ENCODE measurements around the gene LEPROT. TPM values are rescaled to one million over a fixed set of nuclear protein-coding genes. Genes with fewer than 3 reads are reported as not detected.
"Not testable (repeated sequence)": the region's sequence is repeated elsewhere in the genome, so short reads cannot be mapped to it uniquely, and the experiment has no call there.

Gene LEPROT, protein sequence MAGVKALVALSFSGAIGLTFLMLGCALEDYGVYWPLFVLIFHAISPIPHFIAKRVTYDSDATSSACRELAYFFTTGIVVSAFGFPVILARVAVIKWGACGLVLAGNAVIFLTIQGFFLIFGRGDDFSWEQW
- total RNA-seq (10 to 100 TPM; 52.8 to 59.1 (median 57.1) TPM), polyA plus RNA-seq (33.0 TPM)
- long read RNA-seq, donor 1, full-length matches to known transcripts: 96 of 109 reads
- long read RNA-seq, donor 1, partial matches to known transcripts: 10 of 109 reads
- long read RNA-seq, donor 1, other reads (novel, unspliced or antisense): 3 of 109 reads
- long read RNA-seq, donor 2, full-length matches to known transcripts: 45 of 52 reads
- long read RNA-seq, donor 2, partial matches to known transcripts: 6 of 52 reads
- long read RNA-seq, donor 2, other reads (novel, unspliced or antisense): 1 of 52 reads
- long read RNA-seq, donor 3, full-length matches to known transcripts: 189 of 221 reads
- long read RNA-seq, donor 3, partial matches to known transcripts: 31 of 221 reads
- long read RNA-seq, donor 3, other reads (novel, unspliced or antisense): 1 of 221 reads
- long read RNA-seq, donor 4, full-length matches to known transcripts: 60 of 66 reads
- long read RNA-seq, donor 4, partial matches to known transcripts: 3 of 66 reads
- long read RNA-seq, donor 4, other reads (novel, unspliced or antisense): 3 of 66 reads

- no peak for DNase-seq
- WGBS: under 1% methylated on average over 60 of the region's 60 CpGs
- intact Hi-C loops (cut with DNase I): loop anchor here in 2 of 4 donors (10.0 kb wide), 2 partner anchors 166 to 274 kb away; no protein-coding TSS in a partner anchor
- peaks cover 10% of the 10 kb centered on the region for H3K4me1 ChIP-seq (ENCODE audit: control insufficient read depth, insufficient read depth, low read length)
- H3K4me3 ChIP-seq (ENCODE audit: low read length): peak within 1 kb of the TSS; percentile 81
- H3K27ac ChIP-seq (ENCODE audit: low read length): peak within 1 kb of the TSS; percentile 96
- ATAC-seq: no peak
- H3K9me3 ChIP-seq (ENCODE audit: control insufficient read depth, low read length): no peaks in the 10 kb centered on the region
- H3K27me3 ChIP-seq (ENCODE audit: control insufficient read depth, insufficient read depth): no peaks in the 10 kb centered on the region
Observed at GRCh38 chr1:65420590-65421350, at the start of gene LEPROT, which contains the start of gene LEPR. LEPROT (plus strand) TSS chr1:65420668; CDS start chr1:65420725, 57 bp downstream. LEPR (plus strand) TSS chr1:65420668; CDS start chr1:65565566, 144,898 bp downstream.

DNA sequence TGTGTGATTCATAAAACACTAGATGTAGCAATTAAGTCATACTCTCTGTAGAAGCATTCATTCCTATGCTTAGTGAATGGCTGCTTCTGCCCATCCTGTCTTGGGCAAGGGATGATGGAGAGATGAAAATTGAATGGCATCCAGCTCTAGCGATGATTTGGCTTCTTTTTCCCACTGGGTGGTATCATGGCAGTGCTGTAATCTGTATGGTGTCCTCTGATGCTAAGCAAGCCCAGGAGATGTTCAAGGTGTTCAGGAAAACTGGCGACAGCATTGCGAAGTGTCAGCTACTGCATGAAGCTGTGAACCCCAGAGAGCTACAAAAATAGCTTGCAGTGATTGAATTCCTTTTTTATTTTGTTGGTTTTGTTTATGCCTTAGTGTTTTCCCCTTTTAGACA lies 48.9 kb upstream of the LEPROT start:
- H3K4me3 ChIP-seq (ENCODE audit: low read length): no peak overlapping the region
- H3K27me3 ChIP-seq (ENCODE audit: control insufficient read depth, insufficient read depth): no peaks in the 10 kb centered on the region
- H3K27ac ChIP-seq (ENCODE audit: low read length): no peak overlapping the region
- H3K9me3 ChIP-seq (ENCODE audit: control insufficient read depth, low read length): no peaks in the 10 kb centered on the region
- DNase-seq (no peak), ATAC-seq (peak in 1 of 2 donors; percentile 64)
- no peaks in the 10 kb centered on the region for H3K4me1 ChIP-seq (ENCODE audit: control insufficient read depth, insufficient read depth, low read length)
- 56% methylated on average over 3 of the region's 3 CpGs for WGBS
- intact Hi-C loops (cut with DNase I): no loop called here

DNA sequence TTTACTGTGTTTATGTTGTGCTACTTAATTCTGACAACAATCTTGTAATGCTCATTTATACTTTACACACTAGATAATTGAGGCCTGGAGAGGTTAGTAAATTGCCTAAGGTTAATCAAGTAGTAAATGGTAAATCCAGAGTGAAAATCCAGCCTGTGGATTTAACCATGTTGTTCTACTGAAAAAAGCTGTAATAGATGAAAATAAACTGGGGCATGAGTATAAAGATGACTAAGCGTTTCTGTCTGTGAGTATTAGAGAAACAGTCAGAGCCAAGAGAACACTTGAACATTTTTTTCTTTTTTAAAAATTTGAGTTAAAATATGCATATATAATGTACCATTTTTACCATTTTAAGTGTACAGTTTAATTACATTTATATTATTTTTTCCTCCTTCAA lies 47.9 kb upstream of the LEPROT start:
- WGBS: 62% methylated on average over 1 of the region's 1 CpG
- ATAC-seq: no peak

DNA sequence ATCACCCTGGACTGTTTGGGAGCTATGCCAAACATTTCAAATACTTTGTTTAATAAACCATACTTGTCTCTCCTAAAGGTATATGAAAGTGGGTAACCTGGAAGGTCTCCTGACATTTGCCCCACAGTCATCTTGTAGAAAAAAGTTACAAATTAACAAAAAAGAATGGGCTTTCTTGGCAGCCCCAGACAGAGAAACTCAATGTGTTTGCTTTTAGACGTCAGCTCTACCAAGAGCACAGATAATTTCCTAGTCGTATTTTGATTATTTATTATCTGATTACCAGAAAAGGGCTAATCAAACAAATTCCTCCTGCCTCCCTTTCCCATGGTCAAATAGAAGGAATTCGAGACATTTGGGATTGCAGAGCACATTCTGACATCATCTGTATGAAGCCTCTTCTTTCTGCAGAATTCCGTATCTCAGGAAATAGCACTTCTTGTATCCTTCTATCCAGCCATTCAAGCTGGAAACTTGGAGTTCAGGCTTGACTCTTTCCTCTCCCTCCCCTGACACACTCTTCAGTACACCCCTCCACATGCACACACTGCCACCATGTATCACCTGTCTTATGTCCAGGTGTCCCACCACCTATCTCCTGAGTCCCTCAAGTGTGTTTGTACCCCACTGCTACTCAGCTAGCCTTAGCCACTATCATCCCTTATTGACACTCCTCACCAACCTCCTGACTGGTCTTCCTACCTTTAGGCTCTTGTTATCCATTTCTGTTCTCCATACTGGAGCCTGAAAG lies 42.8 kb upstream of the LEPROT start:
- 56% methylated on average over 4 of the region's 4 CpGs for WGBS

More for the DNA sequence above, 47.9 kb upstream of the LEPROT start:
- DNase-seq: no peak
- H3K9me3 ChIP-seq (ENCODE audit: control insufficient read depth, low read length): no peaks in the 10 kb centered on the region
- no peaks in the 10 kb centered on the region for H3K27me3 ChIP-seq (ENCODE audit: control insufficient read depth, insufficient read depth)
- no peak overlapping the region for H3K4me3 ChIP-seq (ENCODE audit: low read length)
- no peaks in the 10 kb centered on the region for H3K4me1 ChIP-seq (ENCODE audit: control insufficient read depth, insufficient read depth, low read length)
- no peak overlapping the region for H3K27ac ChIP-seq (ENCODE audit: low read length)
- intact Hi-C loops (cut with DNase I): no loop called here

DNA sequence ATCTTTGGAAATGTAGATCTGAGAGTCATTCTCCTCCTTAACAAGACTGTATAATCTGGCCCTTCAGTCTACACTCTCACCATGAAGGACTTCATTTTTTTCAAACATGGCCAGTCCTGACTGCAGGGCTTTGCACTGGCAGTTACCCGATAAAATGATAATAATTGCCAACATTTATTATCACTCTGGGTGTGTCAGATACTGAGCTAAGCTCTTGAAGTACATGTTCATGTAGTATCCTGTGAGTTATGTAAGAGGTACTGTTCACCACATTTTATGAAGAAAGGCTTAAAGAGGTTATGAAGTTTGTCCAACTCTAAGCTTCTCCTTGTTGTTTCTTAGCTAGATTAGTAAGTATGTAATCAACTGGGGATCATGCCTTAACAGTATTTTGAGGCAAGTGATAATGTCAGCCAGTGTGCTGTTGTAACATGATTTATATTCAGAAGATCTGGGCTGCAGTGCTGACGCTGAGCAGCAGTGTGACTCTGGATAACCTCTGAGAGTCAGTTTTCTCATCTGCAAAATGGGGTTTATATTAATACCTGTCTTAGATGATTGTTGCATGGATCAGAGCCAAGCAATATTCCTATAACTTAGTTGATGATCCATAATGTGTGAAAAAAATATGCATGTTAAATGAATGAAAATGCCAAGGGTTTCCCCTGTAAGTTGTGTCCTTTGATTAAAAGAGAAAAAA lies 42.1 kb upstream of the LEPROT start:
- H3K27ac ChIP-seq (ENCODE audit: low read length): no peak overlapping the region
- intact Hi-C loops (cut with DNase I): no loop called here
- no peak for DNase-seq
- 70% methylated on average over 2 of the region's 2 CpGs for WGBS
- no peaks in the 10 kb centered on the region for H3K9me3 ChIP-seq (ENCODE audit: control insufficient read depth, low read length)
- H3K27me3 ChIP-seq (ENCODE audit: control insufficient read depth, insufficient read depth): no peaks in the 10 kb centered on the region
- H3K4me3 ChIP-seq (ENCODE audit: low read length): no peak overlapping the region
- no peaks in the 10 kb centered on the region for H3K4me1 ChIP-seq (ENCODE audit: control insufficient read depth, insufficient read depth, low read length)
- ATAC-seq: no peak

More for the DNA sequence above, 42.8 kb upstream of the LEPROT start:
- no peak overlapping the region for H3K4me3 ChIP-seq (ENCODE audit: low read length)
- no peak overlapping the region for H3K27ac ChIP-seq (ENCODE audit: low read length)
- no peak for DNase-seq
- H3K9me3 ChIP-seq (ENCODE audit: control insufficient read depth, low read length): no peaks in the 10 kb centered on the region
- no peaks in the 10 kb centered on the region for H3K27me3 ChIP-seq (ENCODE audit: control insufficient read depth, insufficient read depth)
- no peak for ATAC-seq
- intact Hi-C loops (cut with DNase I): no loop called here
- no peaks in the 10 kb centered on the region for H3K4me1 ChIP-seq (ENCODE audit: control insufficient read depth, insufficient read depth, low read length)

DNA sequence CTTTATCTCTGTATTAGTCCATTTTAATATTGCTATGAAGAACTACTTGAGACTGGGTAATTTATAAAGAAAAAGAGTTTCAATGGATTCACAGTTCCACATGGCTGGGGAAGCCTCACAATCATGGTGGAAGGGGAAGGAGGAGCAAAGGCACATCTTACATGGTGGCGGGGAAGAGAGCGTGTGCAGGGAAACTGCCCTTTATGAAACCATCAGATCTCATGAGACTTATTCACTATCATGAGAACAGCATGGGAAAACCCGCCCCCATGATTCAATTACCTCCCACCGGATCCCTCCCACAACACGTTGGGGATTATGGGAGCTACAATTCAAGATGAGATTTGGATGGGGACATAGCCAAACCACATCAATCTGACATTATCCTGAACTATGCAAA lies 36.0 kb upstream of the LEPROT start:
- H3K4me3 ChIP-seq (ENCODE audit: low read length); H3K27me3 ChIP-seq (ENCODE audit: control insufficient read depth, insufficient read depth); DNase-seq; H3K9me3 ChIP-seq (ENCODE audit: control insufficient read depth, low read length); H3K4me1 ChIP-seq (ENCODE audit: control insufficient read depth, insufficient read depth, low read length); intact Hi-C loops (cut with DNase I); ATAC-seq; H3K27ac ChIP-seq (ENCODE audit: low read length): not testable (repeated sequence)
- WGBS: 87% methylated on average over 5 of the region's 5 CpGs

- Histone ChIP-seq H3K27me3 (ENCODE audit: control insufficient read depth, insufficient read depth) (no peaks in the 10 kb centered on the region), H3K27ac (ENCODE audit: low read length) (no peak overlapping the region), H3K4me1 (ENCODE audit: control insufficient read depth, insufficient read depth, low read length) (no peaks in the 10 kb centered on the region), H3K9me3 (ENCODE audit: control insufficient read depth, low read length) (no peaks in the 10 kb centered on the region), H3K4me3 (ENCODE audit: low read length) (no peak overlapping the region)
- no peak for ATAC-seq
- intact Hi-C loops (cut with DNase I): no loop called here
- 91% methylated on average over 3 of the region's 3 CpGs for WGBS
- DNase-seq: peak in 1 of 3 donors; percentile 20
Observed at GRCh38 chr1:65386439-65386838, 34.0 kb upstream of the LEPROT start.

DNA sequence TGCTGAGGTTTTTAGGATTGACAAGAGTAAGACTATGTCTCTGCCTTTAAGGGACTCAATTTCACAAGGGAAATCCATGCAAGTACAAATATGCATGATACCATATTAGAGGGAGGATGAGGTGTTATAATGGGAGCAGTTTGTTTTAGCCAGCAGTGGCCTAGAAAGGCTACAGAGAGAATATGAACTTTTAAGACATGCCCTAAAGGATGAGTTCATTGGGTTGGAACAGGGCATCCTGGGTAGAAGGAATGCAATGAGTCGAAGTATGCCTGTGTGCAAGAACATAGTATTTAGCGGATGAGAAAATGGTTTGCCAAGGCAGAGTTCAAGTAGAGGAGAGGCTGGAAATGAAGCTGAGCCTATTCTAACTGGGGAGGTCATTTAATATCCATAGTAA lies 32.6 kb upstream of the LEPROT start:
- intact Hi-C loops (cut with DNase I): no loop called here
- H3K4me1 ChIP-seq (ENCODE audit: control insufficient read depth, insufficient read depth, low read length): no peaks in the 10 kb centered on the region
- no peak overlapping the region for H3K4me3 ChIP-seq (ENCODE audit: low read length)
- H3K27me3 ChIP-seq (ENCODE audit: control insufficient read depth, insufficient read depth): no peaks in the 10 kb centered on the region
- no peaks in the 10 kb centered on the region for H3K9me3 ChIP-seq (ENCODE audit: control insufficient read depth, low read length)
- DNase-seq (no peak), ATAC-seq (no peak)
- WGBS: 86% methylated on average over 2 of the region's 2 CpGs
- no peak overlapping the region for H3K27ac ChIP-seq (ENCODE audit: low read length)

GRCh38 chr1:65388908-65389695 lies 31.4 kb upstream of the LEPROT start:
- Histone ChIP-seq H3K9me3 (ENCODE audit: control insufficient read depth, low read length) (no peaks in the 10 kb centered on the region), H3K4me3 (ENCODE audit: low read length) (no peak overlapping the region), H3K27ac (ENCODE audit: low read length) (no peak overlapping the region), H3K4me1 (ENCODE audit: control insufficient read depth, insufficient read depth, low read length) (no peaks in the 10 kb centered on the region), H3K27me3 (ENCODE audit: control insufficient read depth, insufficient read depth) (no peaks in the 10 kb centered on the region)
- no peak for DNase-seq
- 87% methylated on average over 3 of the region's 3 CpGs for WGBS
- intact Hi-C loops (cut with DNase I): no loop called here
- ATAC-seq: no peak

Measured in right cardiac atrium (tissue), 5 donors.